Neural progenitor cell (in vitro differentiated cells): ENCODE measurements around the gene LDHAL6A. TPM values are rescaled to one million over a fixed set of nuclear protein-coding genes. Genes with fewer than 3 reads are reported as not detected.

Experiments used
- DNase-seq: peaks from one replicate; pipeline ENCODE4 v3.0.0-alpha.2; 2016; ENCODE audit warnings: low spot score
- H2AFZ ChIP-seq: fragments of 200-600 bp; sonication (generic); replicated peaks from 2 replicates; pipeline ENCODE4 v1.6.1; 2016; ENCODE audit warnings: antibody characterized with exemption
- H3F3A ChIP-seq: fragments of 200-600 bp; sonication (generic); 2 replicates; pipeline ENCODE4 v1.6.1; 2016; ENCODE audit warnings: antibody characterized with exemption, low read depth
- H3K27ac ChIP-seq: fragments of 200-600 bp; sonication (generic); 2 replicates; pipeline ENCODE4 v1.5.1; 2016; ENCODE audit warnings: mild to moderate bottlenecking
- H3K27me3 ChIP-seq: fragments of 200-600 bp; sonication (generic); 2 replicates; pipeline ENCODE4 v1.6.1; 2016; ENCODE audit warnings: mild to moderate bottlenecking, moderate library complexity
- H3K36me3 ChIP-seq: fragments of 200-600 bp; sonication (generic); 2 replicates; pipeline ENCODE4 v1.5.1; 2016
- H3K4me1 ChIP-seq: fragments of 200-600 bp; sonication (generic); 2 replicates; pipeline ENCODE4 v1.6.1; 2016; ENCODE audit warnings: mixed run types
- H3K4me2 ChIP-seq: fragments of 200-600 bp; sonication (generic); 2 replicates; pipeline ENCODE4 v1.6.1; 2016
- H3K4me3 ChIP-seq: fragments of 200-600 bp; sonication (generic); 2 replicates; pipeline ENCODE4 v1.5.1; 2016
- H3K79me2 ChIP-seq: fragments of 200-600 bp; sonication (generic); 2 replicates; pipeline ENCODE4 v1.6.1; 2016; ENCODE audit warnings: low read depth
- H3K9ac ChIP-seq: fragments of 200-600 bp; sonication (generic); 2 replicates; pipeline ENCODE4 v1.6.1; 2016
- H3K9me3 ChIP-seq: fragments of 200-600 bp; sonication (generic); 2 replicates; pipeline ENCODE4 v1.5.1; 2016; ENCODE audit warnings: low read depth
- H4K20me1 ChIP-seq: fragments of 200-600 bp; sonication (generic); 2 replicates; pipeline ENCODE4 v1.6.1; 2016; ENCODE audit warnings: low read depth
- H3K27ac Mint-ChIP-seq: 3 replicates; pipeline ENCODE4 v1.8.0; 2021; ENCODE audit warnings: mixed read lengths
- H3K27me3 Mint-ChIP-seq: 2 replicates; pipeline ENCODE4 v1.8.0; 2022; ENCODE audit warnings: low read depth, mild to moderate bottlenecking, inconsistent platforms, moderate library complexity, mixed read lengths; ENCODE audit not compliant: insufficient read depth
- H3K36me3 Mint-ChIP-seq: 3 replicates; pipeline ENCODE4 v1.8.0; 2021; ENCODE audit warnings: mixed read lengths
- H3K4me1 Mint-ChIP-seq: 3 replicates; pipeline ENCODE4 v1.8.0; 2021; ENCODE audit warnings: mixed read lengths
- H3K4me3 Mint-ChIP-seq: 3 replicates; pipeline ENCODE4 v1.8.0; 2021; ENCODE audit warnings: mild to moderate bottlenecking, moderate library complexity, mixed read lengths
- H3K9me3 Mint-ChIP-seq: 3 replicates; pipeline ENCODE4 v1.8.0; 2020; ENCODE audit warnings: mixed read lengths
- CTCF ChIP-seq: fragments of 200-600 bp; sonication (generic); IDR thresholded peaks from 2 replicates; pipeline ENCODE4 v1.5.1; 2017; ENCODE audit warnings: antibody characterized with exemption, mild to moderate bottlenecking
- EZH2 ChIP-seq: fragments of 200-600 bp; sonication (generic); IDR thresholded peaks from 2 replicates; pipeline ENCODE4 v1.6.1; 2017; ENCODE audit warnings: antibody characterized with exemption, mild to moderate bottlenecking, moderate library complexity
- EZH2phosphoT487 ChIP-seq: fragments of 200-600 bp; sonication (generic); IDR thresholded peaks from 2 replicates; pipeline ENCODE4 v1.6.1; 2017; ENCODE audit warnings: antibody characterized with exemption
- total RNA-seq: library from RNA; depleted of rRNA; stranded (reverse); fragments of >200 nt; gene quantifications from 2 replicates; pipeline ENCODE4 v1.2.3, GENCODE V29; 2015; ENCODE audit warnings: low replicate concordance

The LDHAL6A gene
- total RNA-seq, 1 donor from 2014 or later: not detected

GRCh38 chr11:18527512-18527911, 71.9 kb downstream of the LDHAL6A start:
- peak overlapping the region; percentile 99 for H3K27ac Mint-ChIP-seq
- Histone ChIP-seq H3K79me2 (peaks cover 48% of the 10 kb centered on the region), H3K27me3 (no peaks in the 10 kb centered on the region), H3K4me2 (peak overlapping the region; percentile 92), H4K20me1 (peaks cover 4% of the 10 kb centered on the region), H3K9me3 (no peaks in the 10 kb centered on the region), H3K36me3 (no peaks in the 10 kb centered on the region), H3K4me3 (peak overlapping the region; percentile 89), H3K9ac (peak overlapping the region; percentile 88), H3F3A (peaks cover 21% of the 10 kb centered on the region), H3K27ac (peak overlapping the region; percentile 96), H3K4me1 (peaks cover 3% of the 10 kb centered on the region), H2AFZ (peak overlapping the region; percentile 51)
- H3K36me3 Mint-ChIP-seq: peaks cover 3% of the 10 kb centered on the region
- H3K27me3 Mint-ChIP-seq: peaks cover 2% of the 10 kb centered on the region
- H3K4me1 Mint-ChIP-seq: peaks cover 17% of the 10 kb centered on the region
- TF ChIP-seq CTCF (no peak), EZH2 (no peak), EZH2phosphoT487 (no peak)
- H3K9me3 Mint-ChIP-seq: no peaks in the 10 kb centered on the region
- peak overlapping the region; percentile 100 for H3K4me3 Mint-ChIP-seq
- DNase-seq: no peak

Other genes with a start within 250 kb of the LDHAL6A start
- not detected in 2 replicates for gene SAA4, start 219.1 kb upstream of the LDHAL6A start, total RNA-seq
- not detected in 2 replicates for gene SAA2, start 207.2 kb upstream of the LDHAL6A start, total RNA-seq
- not detected in 2 replicates for gene SAA1, start 189.6 kb upstream of the LDHAL6A start, total RNA-seq
- gene HPS5, start 133.7 kb upstream of the LDHAL6A start, total RNA-seq: 17.0 and 21.3 TPM in 2 replicates
- gene GTF2H1, start 133.3 kb upstream of the LDHAL6A start, total RNA-seq: 33.2 and 45.2 TPM in 2 replicates
- gene LDHA, start 61.3 kb upstream of the LDHAL6A start, total RNA-seq: 781 and 977 TPM in 2 replicates
- 1.7 and 2.2 TPM in 2 replicates for gene LDHC, start 43.5 kb upstream of the LDHAL6A start, total RNA-seq
- gene TSG101, start 71.1 kb downstream of the LDHAL6A start, total RNA-seq: 84.6 and 115 TPM in 2 replicates
- 16.1 and 20.4 TPM in 2 replicates for gene UEVLD, start 132.9 kb downstream of the LDHAL6A start, total RNA-seq
- gene MISFA, start 143.9 kb downstream of the LDHAL6A start, total RNA-seq: 0.65 and 1.6 TPM in 2 replicates
- gene SPTY2D1, start 178.5 kb downstream of the LDHAL6A start, total RNA-seq: 10.8 and 12.3 TPM in 2 replicates
- 0.87 TPM in 1 of 2 replicates, not detected in the other for gene TMEM86A, start 242.9 kb downstream of the LDHAL6A start, total RNA-seq